M059J (cell line): ENCODE data around the gene PLCB4. TPM values are rescaled to one million over a fixed set of nuclear protein-coding genes. Genes with fewer than 3 reads are reported as not detected.

ENCODE experiments used
- DNase-seq: peaks from one replicate; pipeline ENCODE4 v3.0.0-alpha.2; 2012; ENCODE audit warnings: low read depth
- total RNA-seq: library from RNA; depleted of rRNA; stranded (reverse); fragments of >200 nt; shearing (Covaris generic); gene quantifications from 2 replicates; pipeline ENCODE4 v1.2.3, GENCODE V29; 2014

Gene PLCB4
- total RNA-seq, 1 experiment from 2014 or later = 16.1 TPM

GRCh38 chr20:9517297-9518162 is 448.6 kb downstream of the PLCB4 start:
- DNase-seq = no peak

DNA sequence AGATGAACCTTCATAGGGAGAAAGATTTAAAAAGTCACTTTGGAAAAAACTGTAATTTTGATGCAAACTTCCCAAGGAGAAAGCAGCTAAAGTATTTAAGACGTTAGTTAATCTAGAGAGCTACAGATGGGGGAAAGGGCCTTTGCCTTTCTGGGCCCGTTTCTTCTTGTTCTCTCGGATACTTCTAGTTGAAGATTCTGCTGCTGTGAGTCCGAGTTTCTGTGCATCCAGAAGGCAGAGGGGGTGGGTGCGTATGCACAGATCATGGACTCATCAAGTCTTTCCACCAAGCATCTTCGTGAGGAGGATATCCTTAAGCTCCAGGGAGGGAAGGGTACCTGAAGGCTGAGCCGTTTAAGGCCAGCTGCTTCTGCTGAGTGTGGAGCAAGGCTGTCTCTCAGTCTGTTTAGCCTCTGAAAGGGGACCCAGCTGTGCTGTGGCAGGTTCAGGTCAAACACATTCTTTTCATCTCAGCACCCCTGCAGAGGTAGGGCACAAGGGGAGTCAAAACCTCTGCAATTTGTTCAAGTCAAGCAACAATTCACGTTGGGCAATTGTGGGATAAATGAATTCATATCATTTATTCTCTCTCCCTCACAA is 449.8 kb downstream of the PLCB4 start:
- DNase-seq = no peak

DNA sequence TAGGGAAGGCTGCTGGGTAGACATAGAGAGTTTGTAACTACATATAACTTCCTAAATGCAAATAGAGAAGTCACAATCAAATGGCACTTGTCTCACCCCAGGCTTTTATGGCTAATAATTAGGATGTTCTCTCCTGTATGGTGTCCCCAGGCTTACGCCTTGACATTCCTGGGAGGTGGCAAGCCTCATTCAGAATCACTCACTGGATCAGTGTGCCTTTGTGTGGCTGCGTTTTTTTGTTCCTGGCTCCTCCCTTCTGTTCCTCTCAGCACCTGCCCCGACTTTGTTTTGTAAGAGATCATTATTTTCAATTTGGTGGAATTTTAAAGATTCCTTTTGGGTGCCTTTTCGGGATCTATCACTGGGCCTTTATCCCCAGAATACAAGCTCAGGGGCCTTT is 451.2 kb downstream of the PLCB4 start:
- DNase-seq = no peak

DNA sequence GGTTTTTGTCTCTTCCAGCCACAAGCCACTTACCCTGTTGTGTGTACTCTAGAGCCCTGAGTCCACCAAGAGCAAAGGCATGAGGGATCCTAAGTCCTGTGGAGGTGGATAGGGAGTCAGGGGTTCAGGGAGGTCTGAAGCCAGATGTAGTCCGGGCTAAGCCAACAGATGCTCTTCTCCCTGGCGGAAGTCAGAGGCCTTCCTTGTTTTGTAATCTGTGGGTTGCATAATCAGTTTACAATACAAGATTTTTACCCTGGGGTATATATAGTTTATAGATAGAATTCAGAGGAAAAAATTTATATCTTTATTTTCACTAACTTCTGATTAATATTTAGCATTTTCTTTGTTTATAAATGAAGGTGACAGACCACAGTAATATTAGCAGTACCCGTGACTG is 454.7 kb downstream of the PLCB4 start:
- DNase-seq = no peak
